ENCODE data around the gene CEL.
A peak's percentile ranks its signal among the peaks of the same experiment; 100 is the strongest.

Gene CEL

GRCh38 chr9:133057006-133057405 lies 4.8 kb upstream of the CEL start:
- peaks cover 0 to 61% of the 10 kb centered on the region in 2 experiments; a peak in 2 of 3 replicates for H3K36me3 ChIP-seq (ENCODE audit: control insufficient read depth in 2 of 2, insufficient read depth in 1 of 2, low read length in 2 of 2)
- no peak overlapping the region for H3K27ac ChIP-seq (ENCODE audit: extremely low read depth, low read depth, low read length)
- POLR2A ChIA-PET = interaction anchor here (1.8 kb wide), 1 partner anchor 26 kb away, joined by 6 read pairs; the partner anchor contains the start of gene GTF3C5
- no peak overlapping the region for H3K4me3 ChIP-seq (ENCODE audit: low read depth, low read length)
- TF ChIP-seq ZNF202 (tag by site-specific recombination; IDR thresholded peaks at IDR 0.05; ENCODE audit: borderline replicate concordance) (no peak), ZNF843 (tag by site-specific recombination; IDR thresholded peaks at IDR 0.05) (no peak), HIC1 (tag by site-specific recombination; IDR thresholded peaks at IDR 0.05) (0 out of 2 replicates have a peak, but pooled peaks have one; percentile 20), OVOL3 (tag by site-specific recombination; IDR thresholded peaks at IDR 0.05) (no peak), ZNF10 (tag by site-specific recombination; IDR thresholded peaks at IDR 0.05) (no peak), ZSCAN30 (tag by site-specific recombination; IDR thresholded peaks at IDR 0.05) (no peak)
- TF ChIP-seq, protein P1, sequence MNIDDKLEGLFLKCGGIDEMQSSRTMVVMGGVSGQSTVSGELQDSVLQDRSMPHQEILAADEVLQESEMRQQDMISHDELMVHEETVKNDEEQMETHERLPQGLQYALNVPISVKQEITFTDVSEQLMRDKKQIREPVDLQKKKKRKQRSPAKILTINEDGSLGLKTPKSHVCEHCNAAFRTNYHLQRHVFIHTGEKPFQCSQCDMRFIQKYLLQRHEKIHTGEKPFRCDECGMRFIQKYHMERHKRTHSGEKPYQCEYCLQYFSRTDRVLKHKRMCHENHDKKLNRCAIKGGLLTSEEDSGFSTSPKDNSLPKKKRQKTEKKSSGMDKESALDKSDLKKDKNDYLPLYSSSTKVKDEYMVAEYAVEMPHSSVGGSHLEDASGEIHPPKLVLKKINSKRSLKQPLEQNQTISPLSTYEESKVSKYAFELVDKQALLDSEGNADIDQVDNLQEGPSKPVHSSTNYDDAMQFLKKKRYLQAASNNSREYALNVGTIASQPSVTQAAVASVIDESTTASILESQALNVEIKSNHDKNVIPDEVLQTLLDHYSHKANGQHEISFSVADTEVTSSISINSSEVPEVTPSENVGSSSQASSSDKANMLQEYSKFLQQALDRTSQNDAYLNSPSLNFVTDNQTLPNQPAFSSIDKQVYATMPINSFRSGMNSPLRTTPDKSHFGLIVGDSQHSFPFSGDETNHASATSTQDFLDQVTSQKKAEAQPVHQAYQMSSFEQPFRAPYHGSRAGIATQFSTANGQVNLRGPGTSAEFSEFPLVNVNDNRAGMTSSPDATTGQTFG (tag by site-specific recombination; IDR thresholded peaks at IDR 0.05; ENCODE audit: borderline replicate concordance) = no peak
- TF ChIP-seq, protein P2, sequence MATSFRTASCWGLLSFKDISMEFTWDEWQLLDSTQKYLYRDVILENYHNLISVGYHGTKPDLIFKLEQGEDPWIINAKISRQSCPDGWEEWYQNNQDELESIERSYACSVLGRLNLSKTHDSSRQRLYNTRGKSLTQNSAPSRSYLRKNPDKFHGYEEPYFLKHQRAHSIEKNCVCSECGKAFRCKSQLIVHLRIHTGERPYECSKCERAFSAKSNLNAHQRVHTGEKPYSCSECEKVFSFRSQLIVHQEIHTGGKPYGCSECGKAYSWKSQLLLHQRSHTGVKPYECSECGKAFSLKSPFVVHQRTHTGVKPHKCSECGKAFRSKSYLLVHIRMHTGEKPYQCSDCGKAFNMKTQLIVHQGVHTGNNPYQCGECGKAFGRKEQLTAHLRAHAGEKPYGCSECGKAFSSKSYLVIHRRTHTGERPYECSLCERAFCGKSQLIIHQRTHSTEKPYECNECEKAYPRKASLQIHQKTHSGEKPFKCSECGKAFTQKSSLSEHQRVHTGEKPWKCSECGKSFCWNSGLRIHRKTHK (tag by site-specific recombination; IDR thresholded peaks at IDR 0.05) = no peak
- TF ChIP-seq, protein P3, sequence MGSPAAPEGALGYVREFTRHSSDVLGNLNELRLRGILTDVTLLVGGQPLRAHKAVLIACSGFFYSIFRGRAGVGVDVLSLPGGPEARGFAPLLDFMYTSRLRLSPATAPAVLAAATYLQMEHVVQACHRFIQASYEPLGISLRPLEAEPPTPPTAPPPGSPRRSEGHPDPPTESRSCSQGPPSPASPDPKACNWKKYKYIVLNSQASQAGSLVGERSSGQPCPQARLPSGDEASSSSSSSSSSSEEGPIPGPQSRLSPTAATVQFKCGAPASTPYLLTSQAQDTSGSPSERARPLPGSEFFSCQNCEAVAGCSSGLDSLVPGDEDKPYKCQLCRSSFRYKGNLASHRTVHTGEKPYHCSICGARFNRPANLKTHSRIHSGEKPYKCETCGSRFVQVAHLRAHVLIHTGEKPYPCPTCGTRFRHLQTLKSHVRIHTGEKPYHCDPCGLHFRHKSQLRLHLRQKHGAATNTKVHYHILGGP (tag by site-specific recombination; IDR thresholded peaks at IDR 0.05) = no peak
- H3K9me3 ChIP-seq (ENCODE audit: control insufficient read depth, insufficient read depth, low read depth, low read length) = no peaks in the 10 kb centered on the region
- peaks cover 6% of the 10 kb centered on the region; the same call in 1 of the 2 replicates for H3K4me1 ChIP-seq (ENCODE audit: control insufficient read depth, insufficient read depth, low read length)
- CTCF ChIA-PET = interaction anchor here (0.8 to 2.8 kb wide), 4 partner anchors 16 to 91 kb away, joined by 4 to 11 read pairs (median 6); no protein-coding TSS in a partner anchor

GRCh38 chr9:133057553-133057952 lies 4.2 kb upstream of the CEL start:
- peaks cover 6% of the 10 kb centered on the region; the same call in 1 of the 2 replicates for H3K4me1 ChIP-seq (ENCODE audit: control insufficient read depth, insufficient read depth, low read length)
- CTCF ChIA-PET = interaction anchor here (0.8 to 2.8 kb wide), 4 partner anchors 17 to 90 kb away, joined by 4 to 11 read pairs (median 6); no protein-coding TSS in a partner anchor
- peak; percentile 85 for TF ChIP-seq ZNF513 (tag by site-specific recombination; IDR thresholded peaks at IDR 0.05)
- TF ChIP-seq ZNF560 (tag by site-specific recombination; IDR thresholded peaks at IDR 0.05; ENCODE audit: borderline replicate concordance) = no peak
- no peak overlapping the region for H3K4me3 ChIP-seq (ENCODE audit: low read depth, low read length)
- H3K27ac ChIP-seq (ENCODE audit: extremely low read depth, low read depth, low read length) = no peak overlapping the region
- POLR2A ChIA-PET = interaction anchor here (1.8 kb wide), 1 partner anchor 27 kb away, joined by 6 read pairs; the partner anchor contains the start of gene GTF3C5
- peaks cover 0 to 56% of the 10 kb centered on the region in 2 experiments; a peak in 2 of 3 replicates for H3K36me3 ChIP-seq (ENCODE audit: control insufficient read depth in 2 of 2, insufficient read depth in 1 of 2, low read length in 2 of 2)
- H3K9me3 ChIP-seq (ENCODE audit: control insufficient read depth, insufficient read depth, low read depth, low read length) = no peaks in the 10 kb centered on the region

All from HEK293 (cell line).